Left lung (tissue), 10 donors: ENCODE measurements around the gene MATN1. TPM values are rescaled to one million over a fixed set of nuclear protein-coding genes. Genes with fewer than 3 reads are reported as not detected.

Source experiments
- ATAC-seq: fragments of 200-7000 bp; cut with Tn5 transposase; one replicate; pipeline ENCODE4 v1.9.1; 2020; ENCODE audit warnings: moderate library complexity
- DNase-seq, 4 donors: peaks; one replicate each; pipeline ENCODE4 v3.0.0-alpha.2; 2013 to 2020
- H3K27ac ChIP-seq, 2 donors: fragments of 200-600 bp; sonication (generic) in 1 of 2; one replicate each; pipeline versions ENCODE4 v1.5.0 to v1.8.0; 2020 to 2021
- H3K27me3 ChIP-seq, 2 donors: fragments of 200-600 bp; sonication (generic) in 1 of 2; one replicate each; pipeline versions ENCODE4 v1.5.0 to v1.8.0; 2020 to 2021
- H3K36me3 ChIP-seq, 2 donors: fragments of 200-600 bp; sonication (generic) in 1 of 2; one replicate each; pipeline versions ENCODE4 v1.5.0 to v1.8.0; 2020 to 2021
- H3K4me1 ChIP-seq, 2 donors: fragments of 200-600 bp; one replicate each; pipeline ENCODE4 v1.8.0; 2021
- H3K4me3 ChIP-seq, 2 donors: fragments of 200-600 bp; sonication (generic) in 1 of 2; one replicate each; pipeline versions ENCODE4 v1.5.0 to v1.8.0; 2020 to 2021; ENCODE audit warnings: mild to moderate bottlenecking in 1 of 2
- H3K9me3 ChIP-seq, 2 donors: fragments of 200-600 bp; sonication (generic) in 1 of 2; one replicate each; pipeline versions ENCODE4 v1.5.0 to v1.8.0; 2020 to 2021
- intact Hi-C, 2 donors: fragments of 100-400 bp; cut with DNase I; formaldehyde crosslinking; loops; one replicate each; pipeline versions ENCODE4 v1.11.2 to v1.14.2; 2022
- polyA plus RNA-seq, 6 donors: library from polyadenylated mRNA; unstranded; fragments of 120-200 nt; gene quantifications; one replicate each; pipeline ENCODE4 v1.2.1, GENCODE V29; 2013; ENCODE audit not compliant: insufficient read length in 6 of 6
- total RNA-seq, 2 donors: library from RNA; stranded (reverse); fragmentation: NEBNext Ultra II Directional; extraction: Animal tissue kit (Norgen Biotek cat#: 25700); gene quantifications; one replicate each; pipeline ENCODE4 v1.2.1, GENCODE V29; 2021
- TF ChIP-seq, protein P1 (sequence below), 2 donors: fragments of 200-600 bp; sonication (generic) in 1 of 2; IDR thresholded peaks; one replicate each; pipeline versions ENCODE4 v1.5.0 to v1.8.0; 2021; ENCODE audit warnings: antibody characterized with exemption in 2 of 2
- donor health status: DM: no; HTN: yes; CAD: no.
- donor health status: DM: no; HTN: no; CAD: no.

MATN1 gene
- total and polyA plus RNA-seq, 8 donors, result 0.08 to 1.1 (median 0.43) TPM; not detected in 1

DNA sequence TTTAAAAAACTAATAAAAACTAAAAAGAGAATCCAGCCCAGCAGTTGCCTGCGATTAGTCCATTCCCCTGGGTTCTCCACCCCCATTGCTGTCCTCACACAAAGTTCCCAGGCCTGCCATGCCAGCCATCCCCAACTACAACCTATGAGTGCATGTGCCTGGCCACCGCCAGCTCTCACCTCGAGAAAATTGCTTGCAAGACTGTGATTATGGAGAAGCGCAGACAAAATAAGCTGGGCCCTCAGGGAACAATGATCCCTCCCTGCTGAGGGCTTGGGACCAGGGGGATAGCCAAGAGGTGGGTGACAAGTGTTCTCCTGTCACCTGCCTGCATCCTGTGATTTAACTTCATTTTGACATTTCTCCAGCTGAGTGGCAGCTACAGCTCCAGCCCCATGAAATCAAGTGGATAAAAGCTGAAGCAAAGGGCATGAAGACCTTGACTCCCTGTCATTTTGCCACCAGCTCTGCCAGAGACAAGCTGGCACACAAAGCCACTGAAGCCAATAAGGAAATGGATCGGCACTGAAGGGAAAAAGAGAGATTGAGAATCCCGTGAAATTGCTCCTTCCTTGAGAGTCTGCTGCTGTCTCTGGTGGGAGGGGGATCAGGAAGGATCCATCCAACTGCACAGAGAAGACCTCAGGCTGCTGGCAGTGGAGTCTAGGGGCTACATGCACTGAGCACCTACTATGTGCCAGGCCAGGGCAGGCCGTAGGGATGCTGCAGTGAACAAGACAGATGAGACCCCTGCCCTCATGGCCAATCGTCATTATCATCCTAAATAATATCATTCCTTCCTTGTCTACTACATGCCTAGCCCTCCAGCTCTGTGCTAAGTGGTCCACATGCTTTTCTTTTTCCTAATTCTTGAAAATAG, 40.7 kb downstream of the MATN1 start:
- ATAC-seq, result no peak
- Histone ChIP-seq H3K27ac (no peak overlapping the region), H3K4me3 (no peak overlapping the region), H3K9me3 (peaks cover 0 to 8% of the 10 kb centered on the region in 2 donors), H3K36me3 (no peaks in the 10 kb centered on the region), H3K4me1 (no peaks in the 10 kb centered on the region), H3K27me3 (peaks cover 28 to 84% of the 10 kb centered on the region in 2 donors)
- intact Hi-C loops, result no loop called here
- TF ChIP-seq, protein P1, sequence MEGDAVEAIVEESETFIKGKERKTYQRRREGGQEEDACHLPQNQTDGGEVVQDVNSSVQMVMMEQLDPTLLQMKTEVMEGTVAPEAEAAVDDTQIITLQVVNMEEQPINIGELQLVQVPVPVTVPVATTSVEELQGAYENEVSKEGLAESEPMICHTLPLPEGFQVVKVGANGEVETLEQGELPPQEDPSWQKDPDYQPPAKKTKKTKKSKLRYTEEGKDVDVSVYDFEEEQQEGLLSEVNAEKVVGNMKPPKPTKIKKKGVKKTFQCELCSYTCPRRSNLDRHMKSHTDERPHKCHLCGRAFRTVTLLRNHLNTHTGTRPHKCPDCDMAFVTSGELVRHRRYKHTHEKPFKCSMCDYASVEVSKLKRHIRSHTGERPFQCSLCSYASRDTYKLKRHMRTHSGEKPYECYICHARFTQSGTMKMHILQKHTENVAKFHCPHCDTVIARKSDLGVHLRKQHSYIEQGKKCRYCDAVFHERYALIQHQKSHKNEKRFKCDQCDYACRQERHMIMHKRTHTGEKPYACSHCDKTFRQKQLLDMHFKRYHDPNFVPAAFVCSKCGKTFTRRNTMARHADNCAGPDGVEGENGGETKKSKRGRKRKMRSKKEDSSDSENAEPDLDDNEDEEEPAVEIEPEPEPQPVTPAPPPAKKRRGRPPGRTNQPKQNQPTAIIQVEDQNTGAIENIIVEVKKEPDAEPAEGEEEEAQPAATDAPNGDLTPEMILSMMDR (IDR thresholded peaks at IDR 0.05), result no peak
- peak in 1 of 4 donors; percentile 22 for DNase-seq

DNA sequence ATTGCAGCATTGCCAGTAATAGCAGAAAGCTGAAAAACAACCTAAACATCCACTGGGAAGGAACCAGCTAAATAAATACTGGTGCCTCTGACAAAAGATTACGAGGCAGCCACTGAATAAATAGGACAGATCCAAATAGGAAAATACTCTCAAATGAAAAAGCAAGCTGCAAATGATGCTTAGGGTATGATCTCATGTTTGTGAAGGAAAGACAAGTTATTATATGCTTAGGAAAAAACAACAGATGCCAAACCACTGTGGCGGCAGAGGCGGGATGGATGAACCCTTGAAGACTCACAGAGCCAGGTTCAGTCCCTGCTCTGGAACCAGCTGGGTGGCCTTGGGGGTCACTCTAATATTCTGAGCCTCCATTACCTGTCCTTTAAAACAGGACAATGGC, 41.6 kb downstream of the MATN1 start:
- ATAC-seq (no peak), DNase-seq (no peak)
- TF ChIP-seq, protein P1 (IDR thresholded peaks at IDR 0.05), result no peak
- Histone ChIP-seq H3K4me1 (no peaks in the 10 kb centered on the region), H3K27me3 (peaks cover 28 to 75% of the 10 kb centered on the region in 2 donors), H3K4me3 (no peak overlapping the region), H3K36me3 (no peaks in the 10 kb centered on the region), H3K9me3 (peaks cover 0 to 8% of the 10 kb centered on the region in 2 donors), H3K27ac (no peak overlapping the region)
- intact Hi-C loops, result no loop called here

DNA sequence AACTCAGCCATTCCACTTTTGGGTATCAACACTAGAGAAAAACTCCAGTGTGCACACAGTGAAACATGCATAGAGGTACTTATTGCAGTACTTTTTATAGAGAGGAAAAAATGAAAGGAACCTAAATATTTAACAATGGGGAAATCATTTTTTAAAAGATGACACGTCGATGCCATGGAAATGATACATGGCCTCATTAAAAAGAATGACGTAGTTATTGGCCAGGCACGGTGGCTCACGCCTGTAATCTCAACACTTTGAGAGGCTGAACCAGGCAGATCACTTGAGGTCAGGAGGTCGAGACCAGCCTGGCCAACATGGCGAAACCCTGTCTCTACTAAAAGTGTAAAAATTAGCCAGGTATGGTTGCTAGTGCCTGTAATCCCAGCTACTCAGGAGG, 42.5 kb downstream of the MATN1 start:
- peak in 1 of 4 donors; percentile 4 for DNase-seq
- Histone ChIP-seq H3K36me3 (no peaks in the 10 kb centered on the region), H3K27me3 (peaks cover 23 to 66% of the 10 kb centered on the region in 2 donors), H3K9me3 (peaks cover 0 to 8% of the 10 kb centered on the region in 2 donors), H3K4me3 (no peak overlapping the region), H3K4me1 (no peaks in the 10 kb centered on the region), H3K27ac (no peak overlapping the region)
- TF ChIP-seq, protein P1 (IDR thresholded peaks at IDR 0.05), result no peak
- intact Hi-C loops, result no loop called here
- no peak for ATAC-seq

DNA sequence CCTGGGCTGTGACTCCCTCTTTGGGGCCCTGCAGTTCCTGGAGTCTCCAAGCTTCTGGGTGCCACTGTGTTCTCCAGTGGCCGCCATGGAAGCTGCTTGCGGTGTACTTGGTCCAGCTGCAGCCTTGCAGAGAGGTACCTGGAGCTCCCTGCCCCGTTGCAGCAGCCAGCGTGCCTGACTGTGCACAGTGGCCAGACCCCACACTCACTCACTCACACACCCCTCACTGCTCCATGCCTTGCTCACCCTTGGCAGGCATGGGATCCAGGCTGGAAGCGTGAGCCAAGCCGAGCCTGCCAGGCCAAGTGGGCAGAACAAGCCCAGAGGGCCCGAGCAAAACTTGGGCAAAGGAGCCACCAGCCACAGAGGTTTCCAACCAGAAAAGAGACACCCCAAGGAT, 43.0 kb downstream of the MATN1 start:
- no peak overlapping the region for H3K4me3 ChIP-seq
- peaks cover 19 to 62% of the 10 kb centered on the region in 2 donors for H3K27me3 ChIP-seq
- no peaks in the 10 kb centered on the region for H3K4me1 ChIP-seq
- H3K27ac ChIP-seq, result no peak overlapping the region
- intact Hi-C loops, result no loop called here
- no peak for ATAC-seq
- no peaks in the 10 kb centered on the region for H3K36me3 ChIP-seq
- TF ChIP-seq, protein P1 (IDR thresholded peaks at IDR 0.05), result no peak
- peaks cover 0 to 8% of the 10 kb centered on the region in 2 donors for H3K9me3 ChIP-seq
- peak in 1 of 4 donors; percentile 7 for DNase-seq

DNA sequence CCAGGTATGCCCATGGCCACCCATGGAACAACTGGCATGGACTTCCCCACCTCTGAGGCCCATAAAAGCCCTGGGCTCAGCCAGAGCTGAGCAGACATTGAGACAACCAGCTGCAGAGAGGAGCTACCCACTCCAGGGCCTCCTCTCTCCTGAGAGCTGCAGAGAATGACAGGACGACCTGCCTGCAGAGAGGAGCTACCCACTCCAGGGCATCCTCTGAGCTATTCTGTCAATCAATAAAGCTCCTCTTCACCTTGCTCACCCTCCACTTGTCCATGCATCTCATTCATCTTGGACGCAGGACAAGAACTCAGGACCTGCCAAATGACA, 43.4 kb downstream of the MATN1 start:
- intact Hi-C loops, result no loop called here
- Histone ChIP-seq H3K27me3 (peaks cover 14 to 57% of the 10 kb centered on the region in 2 donors), H3K4me3 (no peak overlapping the region), H3K4me1 (no peaks in the 10 kb centered on the region), H3K27ac (no peak overlapping the region), H3K9me3 (peaks cover 0 to 8% of the 10 kb centered on the region in 2 donors), H3K36me3 (no peaks in the 10 kb centered on the region)
- no peak for ATAC-seq
- no peak for DNase-seq
- TF ChIP-seq, protein P1 (IDR thresholded peaks at IDR 0.05), result no peak
